HG02623 (cell line): ENCODE results near the gene CELF1.

Experiments used
- ATAC-seq: cut with Tn5 transposase; IDR thresholded peaks from one replicate; pipeline ENCODE4 v1.9.1; 2021; ENCODE audit warnings: moderate library complexity; ENCODE audit not compliant: unreplicated experiment

Gene CELF1

GRCh38 chr11:47552566-47553405 lies at the start of gene CELF1:
TSS of gene CELF1 (minus strand) at chr11:47553132. CDS start at chr11:47499523, 53,609 bp downstream.
- ATAC-seq: peak; percentile 95

DNA sequence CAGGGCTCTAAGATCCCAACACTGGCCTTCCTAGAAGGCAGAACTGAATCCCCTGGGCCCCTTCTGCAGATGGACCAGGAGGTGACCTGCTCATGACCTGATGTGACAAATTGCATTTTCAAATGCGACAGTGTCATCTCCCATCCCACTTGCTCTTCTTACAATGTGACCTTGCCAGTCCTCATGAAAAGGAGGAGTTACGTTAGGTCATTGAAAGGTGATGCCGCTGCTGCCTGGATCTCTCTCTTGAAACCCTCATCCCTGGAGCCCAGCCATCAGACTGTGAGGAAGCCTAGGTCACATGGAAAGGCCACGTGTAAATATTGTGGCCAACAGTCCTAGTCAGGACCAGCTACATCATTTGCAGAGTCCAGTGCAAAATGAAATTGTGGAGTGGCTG lies 47.0 kb upstream of the CELF1 start:
- ATAC-seq: no peak

- no peak for ATAC-seq
These were observed 43.0 kb upstream of the CELF1 start for GRCh38 chr11:47595967-47596366.

DNA sequence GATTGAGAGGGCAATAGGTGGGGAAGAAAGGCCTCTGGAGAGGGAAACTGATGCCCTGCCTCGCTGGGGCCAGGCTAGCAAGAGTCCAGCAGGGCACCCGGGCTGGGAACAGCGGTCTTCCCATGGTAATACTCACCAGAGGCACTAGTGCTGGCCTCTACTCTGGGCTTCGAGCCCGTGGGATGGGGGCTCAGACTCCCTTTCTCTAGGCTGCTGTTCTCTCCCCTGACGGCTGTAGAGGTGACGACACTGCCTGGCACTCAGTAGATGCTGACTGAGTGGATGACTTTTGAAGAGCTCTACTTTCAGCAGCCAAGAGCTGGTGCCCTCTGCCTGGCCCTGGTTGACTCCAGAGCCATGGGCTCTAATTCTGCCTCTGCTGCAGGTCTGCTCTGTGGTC lies 42.1 kb upstream of the CELF1 start:
- no peak for ATAC-seq

- no peak for ATAC-seq
These were observed 41.3 kb upstream of the CELF1 start, which contains the start of gene C1QTNF4 for GRCh38 chr11:47593934-47594855. TSS of gene C1QTNF4 (minus strand) at chr11:47594411. CDS start at chr11:47590810, 3,601 bp downstream.

DNA sequence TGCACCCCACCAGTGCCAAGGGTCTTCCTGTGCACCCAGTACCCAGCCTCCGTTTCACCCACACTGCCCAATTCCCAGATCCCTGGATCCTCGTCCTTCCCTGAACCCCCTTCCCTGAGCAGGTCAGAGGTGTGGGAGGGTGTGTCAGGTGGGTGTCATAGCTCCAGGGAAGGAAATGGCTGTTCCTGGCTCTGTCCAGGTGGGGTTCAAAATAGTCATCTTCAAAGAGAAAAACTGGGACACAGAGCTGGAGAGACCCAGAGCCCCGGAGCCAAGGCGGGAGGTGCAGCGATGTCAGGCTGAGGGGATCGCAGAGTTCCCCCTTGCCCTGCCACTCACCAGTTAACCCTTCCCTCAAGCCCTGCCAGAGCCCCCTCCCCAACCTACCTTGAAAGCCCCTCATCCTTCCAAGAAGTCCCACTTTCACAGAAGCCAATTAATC lies 40.6 kb upstream of the CELF1 start:
- ATAC-seq: no peak

DNA sequence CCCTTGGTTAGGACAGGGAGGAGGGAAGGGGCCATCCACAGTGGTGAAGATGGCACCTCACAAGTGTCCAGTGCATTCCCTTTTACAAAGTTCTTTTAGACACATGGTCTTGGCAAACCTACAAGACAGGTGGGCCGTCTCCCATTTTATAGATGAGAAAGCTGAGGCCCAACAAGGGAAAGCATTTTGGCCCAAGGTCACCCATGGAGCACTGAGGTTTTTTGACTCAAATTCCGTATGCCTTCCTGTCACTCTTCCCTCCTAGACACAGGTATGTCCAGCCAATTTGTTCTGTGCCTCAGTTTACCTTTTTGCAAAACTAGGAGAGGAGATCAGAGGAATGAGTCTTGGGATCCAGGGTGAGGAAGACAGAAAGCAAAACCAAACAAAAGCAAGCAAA lies 40.0 kb upstream of the CELF1 start:
- ATAC-seq: no peak

DNA sequence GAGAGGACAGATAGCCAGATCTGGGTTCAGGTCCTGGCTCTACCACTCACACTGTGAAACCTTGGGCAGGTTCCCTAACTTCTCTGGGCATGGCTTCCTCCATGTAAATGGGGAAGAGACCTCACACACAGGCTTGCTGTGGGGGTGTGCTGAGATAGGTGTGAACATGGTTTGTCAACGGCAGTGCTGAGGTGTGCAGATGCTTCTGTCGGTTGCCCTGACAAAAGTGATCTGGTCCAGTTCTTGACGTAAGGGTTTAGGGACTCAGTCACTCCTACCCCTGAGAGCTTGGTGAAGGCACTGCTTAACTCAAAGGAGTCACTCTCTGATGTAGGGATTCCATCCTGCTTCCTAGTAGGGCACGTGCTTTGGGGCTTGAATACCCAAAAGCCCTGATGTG lies 39.3 kb upstream of the CELF1 start:
- no peak for ATAC-seq

GRCh38 chr11:47591764-47592163 lies 38.8 kb upstream of the CELF1 start:
- no peak for ATAC-seq

- ATAC-seq: no peak
These were observed 37.3 kb upstream of the CELF1 start for GRCh38 chr11:47589977-47590861.

DNA sequence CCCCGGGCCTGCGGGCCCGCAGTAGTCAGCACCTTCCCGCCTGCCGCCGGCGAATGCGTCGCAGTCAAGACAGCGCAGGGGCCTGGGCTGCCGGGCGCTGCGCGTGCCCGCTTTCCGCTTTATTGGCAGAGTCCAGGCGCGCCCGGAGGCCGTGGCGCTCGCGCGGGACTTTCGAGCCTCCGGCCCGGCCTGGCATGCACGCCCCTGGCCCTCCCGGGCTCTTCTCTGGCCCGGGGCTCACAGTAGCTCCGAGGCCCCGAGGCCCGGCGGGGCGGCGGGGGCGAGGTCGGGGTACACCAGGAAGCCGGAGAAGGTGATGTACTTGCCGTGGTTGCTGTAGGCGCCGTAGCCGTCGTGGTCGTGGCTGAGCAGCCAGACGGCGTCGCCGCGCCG lies 36.6 kb upstream of the CELF1 start:
- no peak for ATAC-seq

GRCh38 chr11:47589118-47589517 lies 36.2 kb upstream of the CELF1 start:
- ATAC-seq: no peak

- ATAC-seq: no peak
These were observed 34.9 kb upstream of the CELF1 start for GRCh38 chr11:47587723-47588326.

DNA sequence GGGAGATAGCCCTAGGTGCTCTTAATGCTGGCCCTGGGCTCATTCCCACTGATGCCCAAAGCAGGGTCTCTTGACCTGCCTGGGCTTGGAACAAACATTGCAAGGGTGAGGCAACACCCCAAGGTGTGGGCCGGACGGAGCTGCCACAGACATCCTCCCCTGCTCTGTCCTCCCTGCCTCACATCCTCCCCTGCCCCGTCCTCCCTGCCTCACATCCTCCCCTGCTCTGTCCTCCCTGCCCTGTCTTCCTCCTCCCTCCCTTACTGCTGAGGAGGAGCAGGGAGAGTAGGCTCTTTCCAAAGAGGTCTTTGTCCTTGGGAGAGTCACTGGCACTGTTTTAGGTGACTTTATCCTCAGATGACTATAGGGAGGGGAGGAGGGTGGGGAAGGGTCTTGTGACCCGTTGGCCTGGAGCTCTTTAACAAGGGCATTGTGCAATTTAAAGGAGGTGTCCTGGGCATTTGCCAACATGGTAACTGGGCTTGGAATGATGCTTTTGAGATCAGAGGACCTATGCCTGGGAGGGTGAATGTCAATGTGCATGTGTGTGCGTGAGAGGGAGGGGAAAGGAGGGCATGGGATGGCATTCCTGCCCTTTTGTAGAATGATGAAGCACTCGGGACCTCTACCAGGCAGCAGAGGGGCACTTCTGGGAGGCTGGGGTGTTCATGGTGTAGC lies 34.2 kb upstream of the CELF1 start:
- no peak for ATAC-seq

DNA sequence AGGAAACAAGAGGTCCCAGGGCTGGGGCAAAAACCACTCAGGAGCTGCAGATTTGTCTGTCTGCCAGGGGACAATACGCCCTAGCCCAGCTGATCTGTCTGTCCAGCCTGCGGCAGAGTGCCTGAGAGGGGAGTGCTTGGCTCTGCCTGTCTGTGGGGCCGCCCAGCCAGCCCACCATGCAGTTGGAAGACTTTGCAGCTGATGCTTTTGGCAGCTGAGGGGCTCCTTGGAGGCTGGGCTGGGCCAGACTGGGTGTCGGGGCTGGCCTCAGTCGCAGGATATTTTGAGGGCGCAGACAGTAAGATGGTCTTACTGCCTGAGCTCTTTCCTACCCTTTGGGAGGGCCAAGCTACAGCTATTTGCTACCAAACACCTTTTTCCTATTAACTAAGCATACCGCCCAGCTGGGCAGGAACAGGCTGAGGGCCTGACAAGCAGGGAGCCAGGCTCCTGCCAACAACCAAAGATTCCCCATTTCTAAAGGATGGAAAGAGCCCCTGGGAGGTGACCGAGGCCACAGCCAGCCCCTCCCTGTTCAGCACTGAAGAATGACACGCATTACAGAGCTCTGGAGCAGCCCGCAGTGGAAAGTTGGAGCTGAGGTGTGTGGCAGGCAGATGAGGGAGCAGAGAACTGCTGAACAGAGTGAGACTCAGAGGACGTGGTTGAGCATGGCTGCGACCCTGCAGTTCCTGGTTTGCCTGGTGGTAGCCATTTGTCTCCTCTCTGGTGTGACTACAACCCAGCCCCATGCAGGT lies 33.3 kb upstream of the CELF1 start, which contains the start of gene FAM180B:
Gene FAM180B, plus strand, starts transcription at position 581 of the 758 bp plus-strand sequence. Its CDS starts 91 bp downstream, at position 672.
- no peak for ATAC-seq

- no peak for ATAC-seq
These were observed 30.9 kb upstream of the CELF1 start for GRCh38 chr11:47583844-47584243.

DNA sequence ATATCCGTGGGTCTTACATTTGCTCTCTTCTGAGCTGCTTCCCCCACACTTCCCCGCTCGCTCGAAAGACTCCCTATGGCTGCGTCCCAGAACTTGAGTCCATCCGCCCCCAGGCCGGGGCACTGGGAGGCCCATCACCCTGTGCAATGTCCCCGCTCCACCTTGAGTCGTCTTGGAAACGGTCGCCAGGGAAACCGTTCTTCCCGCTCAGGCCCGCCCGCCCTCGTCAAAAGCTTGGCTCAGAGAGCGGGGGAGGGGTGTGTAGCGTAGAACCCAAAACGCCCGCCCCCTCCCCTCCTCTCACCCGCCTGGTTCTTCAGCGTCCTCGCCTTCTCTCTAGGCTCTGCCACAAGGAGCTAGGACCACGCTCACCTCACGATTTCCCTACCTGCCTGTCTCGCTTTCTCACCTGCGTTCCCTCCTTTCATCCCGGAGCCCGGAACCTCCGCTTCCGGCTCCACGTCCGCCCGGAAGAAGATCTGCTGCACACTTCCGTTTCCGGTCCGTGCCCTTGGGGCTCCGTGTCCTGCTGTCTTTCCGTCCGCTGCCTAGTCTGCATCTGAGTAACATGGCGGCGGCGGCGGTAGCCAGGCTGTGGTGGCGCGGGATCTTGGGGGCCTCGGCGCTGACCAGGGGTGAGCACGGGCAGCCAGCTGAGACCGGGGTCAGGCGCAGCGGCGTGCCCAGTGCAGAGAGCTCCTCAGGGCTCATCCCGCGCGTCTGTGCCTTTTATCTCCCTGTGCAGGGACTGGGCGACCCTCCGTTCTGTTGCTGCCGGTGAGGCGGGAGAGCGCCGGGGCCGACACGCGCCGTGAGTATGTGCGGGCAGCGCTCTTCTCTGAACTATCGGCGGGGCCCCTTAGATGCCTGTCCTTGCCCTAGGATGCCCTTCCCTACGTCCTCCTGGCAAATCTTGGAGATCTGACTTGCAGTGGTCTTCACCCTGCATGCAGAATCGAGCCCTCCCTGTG lies 25.9 kb upstream of the CELF1 start, which contains the start of the genes KBTBD4 and NDUFS3:
Gene KBTBD4, minus strand, starts transcription at position 447 of the 971 bp plus-strand sequence. Its CDS starts 19 bp downstream, at position 428.
Gene NDUFS3, plus strand, starts transcription at position 551 of the 971 bp plus-strand sequence. Its CDS starts 18 bp downstream, at position 569.
- peak; percentile 90 for ATAC-seq
